K562 (cell line): ENCODE results near the gene ADD3.

Source experiments
- CBX2 ChIP-seq: fragments of 200-600 bp; sonication (generic); IDR thresholded peaks from one replicate; pipeline ENCODE4 v1.6.1; 2012; ENCODE audit warnings: mild to moderate bottlenecking, low read length, inconsistent platforms; ENCODE audit not compliant: insufficient read depth, poor library complexity, severe bottlenecking
- CTCF ChIP-seq, 3 experiments: IDR thresholded peaks in 2 of 3; conservative IDR thresholded peaks in 1 of 3; 2 replicates each; pipeline ENCODE4 v1.5.1; 2011 to 2012; ENCODE audit warnings: low read length in 3 of 3, mild to moderate bottlenecking in 3 of 3, control low read depth in 2 of 3, improper control_type of control experiment in 1 of 3, inconsistent platforms in 1 of 3, low read depth in 1 of 3, mixed read lengths in 1 of 3, moderate library complexity in 1 of 3; ENCODE audit not compliant: insufficient read depth in 2 of 3
- DACH1 ChIP-seq: fragments of 450-650 bp; IDR thresholded peaks from 2 replicates; pipeline ENCODE4 v1.6.1; 2018; ENCODE audit not compliant: partially characterized antibody
- KDM1A ChIP-seq, 2 experiments: fragments of 450-650 bp; IDR thresholded peaks; 2 replicates each; pipeline ENCODE4 v1.6.1; 2016; ENCODE audit warnings: mild to moderate bottlenecking in 2 of 2
- PURB ChIP-seq: sonication (generic); formaldehyde crosslinking; IDR thresholded peaks from 2 replicates; pipeline ENCODE4 v1.9.0; 2021; ENCODE audit warnings: low read depth, mild to moderate bottlenecking, missing genetic modification reagents
- RBBP5 ChIP-seq: fragments of 200-600 bp; sonication (generic); IDR thresholded peaks from 2 replicates; pipeline ENCODE4 v1.6.1; 2012; ENCODE audit warnings: borderline replicate concordance, mild to moderate bottlenecking, low read length, control low read depth, inconsistent platforms; ENCODE audit not compliant: insufficient read depth, poor library complexity, severe bottlenecking
- SMARCE1 ChIP-seq: fragments of 450-650 bp; IDR thresholded peaks from 2 replicates; pipeline ENCODE4 v1.7.1; 2016; ENCODE audit warnings: mild to moderate bottlenecking
- USF1 ChIP-seq: sonication (generic); formaldehyde crosslinking; IDR thresholded peaks from 2 replicates; pipeline ENCODE4 v1.9.0; 2022; ENCODE audit warnings: mild to moderate bottlenecking, missing genetic modification reagents
- ZKSCAN8 ChIP-seq: fragments of 200-800 bp; sonication (Bioruptor generic); IDR thresholded peaks from 2 replicates; pipeline ENCODE4 v1.6.1; 2016; ENCODE audit warnings: missing genetic modification characterization, missing compliant biosample characterization

DNA sequence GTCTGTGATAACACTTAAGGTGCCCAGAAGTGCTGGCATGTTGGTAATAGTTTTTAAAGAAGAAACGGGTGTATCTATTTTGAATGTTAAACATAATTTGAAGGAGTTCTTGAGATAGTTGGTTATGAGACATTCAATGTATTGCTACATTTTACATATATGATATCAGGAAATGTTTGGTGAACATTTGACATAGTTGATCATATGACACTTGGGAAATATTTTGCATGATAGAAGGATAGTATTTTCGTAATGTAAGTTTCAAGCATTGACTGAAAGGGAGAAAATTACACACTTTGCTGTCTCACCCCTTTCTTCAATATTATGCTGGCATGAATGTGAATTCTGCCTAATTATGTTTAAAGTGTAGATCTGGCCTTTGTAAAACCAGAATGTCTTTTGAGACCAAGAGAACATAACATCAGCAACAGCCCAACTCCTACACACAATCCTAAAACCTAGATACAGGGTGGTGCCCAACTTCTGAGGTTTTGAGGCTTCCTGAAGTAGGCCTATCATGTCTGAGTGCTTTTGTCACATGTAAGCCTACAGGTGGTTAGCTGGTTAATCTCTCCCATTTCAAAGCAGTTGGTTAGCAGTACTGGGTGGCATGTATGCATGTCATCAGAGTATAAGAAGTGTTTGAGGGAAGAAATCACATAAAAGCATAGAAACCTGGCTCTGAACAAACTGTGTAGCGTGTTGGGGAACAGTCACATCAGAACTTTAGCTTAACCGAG, 2.1 kb downstream of the ADD3 start:
- TF ChIP-seq RBBP5, result no peak
- TF ChIP-seq KDM1A (IDR thresholded peaks at IDR 0.05), result no peak
- no peak for TF ChIP-seq SMARCE1
- no peak for TF ChIP-seq USF1 (CRISPR knock-in tag)
- TF ChIP-seq CTCF (IDR thresholded peaks at IDR 0.05 in 2 of 3, conservative IDR thresholded peaks at IDR 0.05 in 1 of 3; ENCODE audit: insufficient read depth in 2 of 3, low read depth in 1 of 3, low read length in 3 of 3), result no peak
- TF ChIP-seq ZKSCAN8, result no peak
- TF ChIP-seq PURB (CRISPR knock-in tag), result no peak
- TF ChIP-seq CBX2, result no peak
- no peak for TF ChIP-seq DACH1
